GM12801 (cell line): Measurements from ENCODE around the gene DMD.

Experiments
- TF ChIP-seq, protein P1 (sequence below): IDR thresholded peaks from one replicate; pipeline ENCODE4 v1.5.1; 2011; ENCODE audit warnings: control low read depth; ENCODE audit not compliant: insufficient read length; ENCODE audit errors: extremely low read depth

The DMD gene

DNA sequence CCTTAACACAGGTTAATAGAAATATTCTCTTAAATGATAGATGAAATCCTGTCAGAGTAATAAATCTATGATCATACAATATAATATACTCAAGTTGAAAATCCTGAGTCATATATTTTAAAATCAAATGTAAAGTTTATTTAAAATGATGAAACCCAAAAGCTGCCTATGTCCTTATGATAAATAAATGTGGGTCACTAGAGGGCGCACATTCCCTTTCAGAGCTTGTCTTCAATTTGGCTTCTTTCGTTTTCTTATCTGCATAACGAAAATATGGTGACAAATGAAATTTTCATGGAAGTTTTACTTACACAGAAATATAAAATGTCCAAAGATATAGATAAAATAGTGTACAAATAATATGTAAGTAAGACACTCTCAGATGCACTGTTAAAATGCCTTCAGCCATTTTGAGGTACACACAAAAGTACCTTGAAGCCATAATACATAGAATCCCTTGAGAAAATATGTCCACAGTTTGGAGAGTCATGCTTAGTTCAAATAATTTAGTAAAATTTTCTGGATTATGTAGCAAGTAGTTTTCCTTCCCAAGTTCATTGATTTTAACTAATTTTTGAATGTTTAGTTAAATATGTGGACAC is 680.4 kb downstream of the DMD start:
- TF ChIP-seq, protein P1, sequence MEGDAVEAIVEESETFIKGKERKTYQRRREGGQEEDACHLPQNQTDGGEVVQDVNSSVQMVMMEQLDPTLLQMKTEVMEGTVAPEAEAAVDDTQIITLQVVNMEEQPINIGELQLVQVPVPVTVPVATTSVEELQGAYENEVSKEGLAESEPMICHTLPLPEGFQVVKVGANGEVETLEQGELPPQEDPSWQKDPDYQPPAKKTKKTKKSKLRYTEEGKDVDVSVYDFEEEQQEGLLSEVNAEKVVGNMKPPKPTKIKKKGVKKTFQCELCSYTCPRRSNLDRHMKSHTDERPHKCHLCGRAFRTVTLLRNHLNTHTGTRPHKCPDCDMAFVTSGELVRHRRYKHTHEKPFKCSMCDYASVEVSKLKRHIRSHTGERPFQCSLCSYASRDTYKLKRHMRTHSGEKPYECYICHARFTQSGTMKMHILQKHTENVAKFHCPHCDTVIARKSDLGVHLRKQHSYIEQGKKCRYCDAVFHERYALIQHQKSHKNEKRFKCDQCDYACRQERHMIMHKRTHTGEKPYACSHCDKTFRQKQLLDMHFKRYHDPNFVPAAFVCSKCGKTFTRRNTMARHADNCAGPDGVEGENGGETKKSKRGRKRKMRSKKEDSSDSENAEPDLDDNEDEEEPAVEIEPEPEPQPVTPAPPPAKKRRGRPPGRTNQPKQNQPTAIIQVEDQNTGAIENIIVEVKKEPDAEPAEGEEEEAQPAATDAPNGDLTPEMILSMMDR, result no peak

DNA sequence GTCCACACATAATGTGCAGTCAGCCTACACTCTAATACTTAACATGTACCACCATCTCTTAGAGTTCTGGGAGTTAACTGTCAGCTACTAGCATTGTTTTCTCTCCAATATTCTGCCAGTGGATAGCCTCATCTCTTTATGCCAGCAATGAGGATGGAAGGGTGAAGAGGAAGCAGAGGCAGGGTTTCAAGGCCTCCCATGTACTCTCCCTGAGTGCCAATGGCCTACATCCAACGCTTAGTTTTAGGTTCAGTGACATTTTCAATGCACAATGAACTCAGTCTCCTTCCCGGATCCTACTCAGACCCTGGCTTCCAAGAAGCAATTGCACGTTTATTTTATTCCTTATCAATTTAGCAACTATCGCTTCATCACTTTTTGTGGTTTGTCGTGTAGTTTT is 686.1 kb downstream of the DMD start:
- TF ChIP-seq, protein P1, result no peak

DNA sequence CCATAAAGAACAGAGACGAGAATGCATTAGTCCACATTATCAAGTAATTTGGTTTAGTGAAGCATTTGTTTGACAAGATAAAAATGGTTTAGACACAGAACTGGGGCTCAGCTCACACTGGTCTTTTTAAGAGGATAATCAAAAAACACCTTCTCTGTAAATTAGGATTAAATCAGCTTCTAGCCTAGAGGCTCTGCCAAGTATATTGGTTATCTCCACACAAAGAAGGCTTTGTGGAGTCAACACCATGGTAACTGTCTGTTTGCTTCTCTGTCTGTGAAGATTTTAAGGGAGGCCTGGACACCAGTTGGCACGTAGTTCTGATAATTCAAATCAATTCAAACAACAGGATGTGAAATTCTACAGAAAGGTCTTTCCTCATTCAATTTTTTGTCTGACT is 687.0 kb downstream of the DMD start:
- TF ChIP-seq, protein P1, result no peak

DNA sequence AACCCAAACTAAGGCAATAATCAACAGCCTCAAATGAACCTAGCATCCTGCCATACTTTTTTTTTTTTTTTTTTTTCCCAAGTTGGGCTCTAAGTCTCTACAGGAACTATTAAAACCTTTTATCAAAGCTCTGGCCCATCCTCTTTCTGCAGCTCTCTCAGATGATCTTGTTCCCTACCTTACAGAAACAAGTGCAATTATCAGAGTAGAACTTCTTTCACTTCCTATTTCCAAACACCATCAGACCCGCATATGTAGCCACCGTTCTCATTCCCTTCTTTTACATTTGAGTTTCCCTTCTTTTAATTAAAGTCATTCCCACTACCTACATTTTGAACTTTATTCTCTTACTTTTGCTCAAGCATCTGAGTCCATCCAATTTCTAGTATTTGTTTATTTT is 690.6 kb downstream of the DMD start:
- TF ChIP-seq, protein P1, result no peak

DNA sequence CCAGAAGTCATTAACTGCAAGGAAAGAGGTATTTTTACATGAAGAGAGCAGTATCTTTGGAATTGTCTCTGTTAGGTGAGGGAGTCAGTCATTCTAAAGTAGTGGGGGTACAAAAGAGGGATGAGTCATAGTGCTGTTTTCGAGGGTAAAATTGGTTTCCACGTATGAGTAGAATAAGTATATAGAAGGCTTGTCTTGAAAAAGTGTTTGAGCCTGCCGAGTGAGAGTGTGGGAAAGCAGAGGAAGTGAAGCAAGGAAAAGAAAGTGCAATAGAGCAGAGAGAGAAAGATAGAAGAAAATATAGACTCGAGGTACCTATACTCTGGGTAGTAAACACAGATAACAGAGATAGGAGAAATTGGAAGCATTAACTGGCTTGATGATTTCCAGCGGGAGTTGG is 696.4 kb downstream of the DMD start:
- TF ChIP-seq, protein P1, result no peak

DNA sequence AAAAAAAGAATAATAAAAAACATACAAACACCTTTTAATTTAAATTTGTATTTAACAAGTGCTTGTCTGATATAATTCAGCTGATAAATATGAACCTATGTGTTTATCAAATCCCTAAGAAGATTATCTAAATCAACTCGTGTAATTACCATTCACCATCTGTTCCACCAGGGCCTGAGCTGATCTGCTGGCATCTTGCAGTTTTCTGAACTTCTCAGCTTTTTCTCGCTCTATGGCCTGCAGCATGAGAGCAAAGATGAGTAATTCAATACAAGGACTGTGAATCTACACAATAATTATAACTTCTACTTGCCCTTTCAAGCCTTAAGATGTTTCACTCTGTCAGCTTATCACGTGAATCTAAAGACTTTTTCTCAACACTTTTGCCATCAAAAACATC is 709.7 kb downstream of the DMD start:
- TF ChIP-seq, protein P1, result no peak

DNA sequence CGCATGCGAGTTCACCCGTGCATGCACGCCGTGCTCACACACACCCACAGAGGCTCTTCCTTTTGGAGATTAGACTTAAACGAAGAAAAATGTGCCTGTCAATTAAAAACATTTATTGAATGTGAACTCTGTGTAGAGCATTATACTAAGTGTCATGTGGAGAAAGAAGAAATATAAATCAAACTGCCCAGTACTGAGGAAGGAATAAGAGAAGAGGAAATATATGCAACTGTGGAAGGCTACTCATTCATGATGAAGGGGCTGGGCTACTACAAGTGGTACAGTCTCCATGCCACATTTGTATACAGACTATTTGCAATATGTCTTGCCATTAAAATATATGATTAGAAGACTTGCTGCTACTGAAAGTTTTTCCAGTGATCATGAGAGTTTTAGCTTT is 714.7 kb downstream of the DMD start:
- TF ChIP-seq, protein P1, result no peak
